Adrenal gland (tissue), 19 donors: ENCODE results near the gene LYRM1. TPM values are rescaled to one million over a fixed set of nuclear protein-coding genes. Genes with fewer than 3 reads are reported as not detected.

ENCODE experiments used
- DNase-seq, 7 donors: peaks; one replicate each; pipeline ENCODE4 v3.0.0-alpha.2; 2019 to 2020
- H3K27ac ChIP-seq, 5 donors: fragments of 200-600 bp; sonication (generic) in 4 of 5; 1 replicate in 3 of 5; 2 replicates in 2 of 5; pipeline versions ENCODE4 v1.5.1 to v1.8.0; 2016 to 2020; ENCODE audit warnings: mild to moderate bottlenecking in 1 of 5
- H3K27me3 ChIP-seq: fragments of 200-600 bp; 2 replicates; pipeline ENCODE4 v1.8.0; 2021
- H3K36me3 ChIP-seq, 2 donors: fragments of 200-600 bp; replicated peaks in 1 of 2; 1 replicate in 1 of 2; 2 replicates in 1 of 2; pipeline versions ENCODE4 v1.5.1 to v1.8.0; 2018 to 2022
- H3K4me1 ChIP-seq, 2 donors: fragments of 200-600 bp; replicated peaks in 1 of 2; 1 replicate in 1 of 2; 2 replicates in 1 of 2; pipeline versions ENCODE4 v1.5.1 to v1.8.0; 2018 to 2021
- H3K4me3 ChIP-seq, 4 donors: fragments of 200-600 bp; sonication (generic) in 3 of 4; one replicate each; pipeline ENCODE4 v1.5.1; 2016 to 2018
- H3K9me3 ChIP-seq, 3 donors: fragments of 200-600 bp; sonication (generic) in 1 of 3; replicated peaks in 1 of 3; 1 replicate in 2 of 3; 2 replicates in 1 of 3; pipeline versions ENCODE4 v1.5.1 to v1.8.0; 2016 to 2021
- POLR2A ChIP-seq, 2 donors: fragments of 450-650 bp; IDR thresholded peaks; one replicate each; pipeline ENCODE4 v1.6.1; 2017; ENCODE audit warnings: antibody characterized with exemption in 2 of 2, mild to moderate bottlenecking in 2 of 2, moderate library complexity in 1 of 2
- WGBS, 4 donors: extraction: QIAGEN DNeasy Blood & Tissue Kit in 2 of 4; methylation state at CpG; one replicate each; pipeline versions ENCODE4 v1.1.5 to v1.1.7; 2013 to 2017; 5-methylcytosine and 5-hydroxymethylcytosine counted together
- intact Hi-C, 2 donors: fragments of 100-400 bp; cut with DNase I; formaldehyde crosslinking; loops; one replicate each; pipeline versions ENCODE4 v1.14.1 to v1.15.0; 2022 to 2023
- long read RNA-seq, 10 donors: library from polyadenylated mRNA in 3 of 10; unstranded in 2 of 10; stranded (forward) in 1 of 10; transcript quantifications; one replicate each; pipeline ENCODE4 v2.0.0 and lab custom pipeline, GENCODE V29; 2021 to 2026
- polyA plus RNA-seq, 3 donors: library from polyadenylated mRNA; stranded (reverse); fragments of 200-250 nt in 2 of 3; fragments of 350-450 nt in 1 of 3; fragmentation: Illumina TruSeq in 1 of 3; extraction: RNeasy Lipid Tissue Mini Kit (QIAGEN cat#74804) in 1 of 3; gene quantifications; one replicate each; pipeline ENCODE4 v1.2.3, GENCODE V29; 2013 to 2014
- total RNA-seq, 9 donors: library from RNA; depleted of rRNA in 4 of 9; stranded (reverse); fragments of >200 nt in 4 of 9; fragments of 120-200 nt in 1 of 9; fragmentation: NEBNext Ultra II Directional in 1 of 9; extraction: Animal tissue kit (Norgen Biotek cat#: 25700) in 1 of 9; gene quantifications; one replicate each; pipeline versions ENCODE4 v1.1.0 to v1.2.4, GENCODE V29; 2013 to 2023
- TF ChIP-seq, protein P1 (sequence below), 6 experiments: fragments of 450-650 bp in 4 of 6; fragments of 200-600 bp in 2 of 6; sonication (generic) in 1 of 6; IDR thresholded peaks; 1 replicate in 5 of 6; 2 replicates in 1 of 6; pipeline versions ENCODE4 v1.5.1 to v1.8.0; 2016 to 2021; ENCODE audit warnings: antibody characterized with exemption in 6 of 6, mild to moderate bottlenecking in 2 of 6, moderate library complexity in 1 of 6
- donor health status: healthy with polysubstance abuse.
- donor health status: Bipolar disorder and iron deficiency.
- donor health status: DM: yes; HTN: yes; CAD: no.
- donor health status: DM: no; HTN: no; CAD: no.
- donor health status: DM: no; HTN: no; CAD: no.
- donor health status: DM: yes; HTN: yes; CAD: no.

Gene LYRM1, protein sequence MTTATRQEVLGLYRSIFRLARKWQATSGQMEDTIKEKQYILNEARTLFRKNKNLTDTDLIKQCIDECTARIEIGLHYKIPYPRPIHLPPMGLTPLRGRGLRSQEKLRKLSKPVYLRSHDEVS
- total RNA-seq (10 to 100 TPM; 18.0 to 64.4 (median 36.8) TPM), polyA plus RNA-seq (10 to 100 TPM; 35.0 to 74.0 (median 54.8) TPM)
- long read RNA-seq, donor 1, transcript LYRM1-208 (4 exons, 460 nt): major isoform, 8 of 9 reads
- long read RNA-seq, donor 1, partial matches to known transcripts: 0 of 9 reads
- long read RNA-seq, donor 1, other reads (novel, unspliced or antisense): 0 of 9 reads
- long read RNA-seq, donor 2, partial matches to known transcripts: 0 of 4 reads
- long read RNA-seq, donor 2, other reads (novel, unspliced or antisense): 0 of 4 reads
- long read RNA-seq, donor 3, transcript LYRM1-208 (4 exons, 460 nt): major isoform, 8 of 13 reads
- long read RNA-seq, donor 3, partial matches to known transcripts: 0 of 13 reads
- long read RNA-seq, donor 3, other reads (novel, unspliced or antisense): 0 of 13 reads
- long read RNA-seq, donor 4, transcript LYRM1-208 (4 exons, 460 nt): major isoform, 5 of 25 reads
- long read RNA-seq, donor 4, transcript LYRM1-204 (4 exons, 1,558 nt): major isoform, 5 of 25 reads
- long read RNA-seq, donor 4, partial matches to known transcripts: 0 of 25 reads
- long read RNA-seq, donor 4, other reads (novel, unspliced or antisense): 12 of 25 reads
- long read RNA-seq, donor 5, transcript LYRM1-208 (4 exons, 460 nt): major isoform, 14 of 29 reads
- long read RNA-seq, donor 5, partial matches to known transcripts: 1 of 29 reads
- long read RNA-seq, donor 5, other reads (novel, unspliced or antisense): 9 of 29 reads
- long read RNA-seq, donor 6, transcript LYRM1-204 (4 exons, 1,558 nt): minor isoform, 6 of 26 reads
- long read RNA-seq, donor 6, transcript LYRM1-208 (4 exons, 460 nt): major isoform, 10 of 26 reads
- long read RNA-seq, donor 6, partial matches to known transcripts: 1 of 26 reads
- long read RNA-seq, donor 6, other reads (novel, unspliced or antisense): 6 of 26 reads
- long read RNA-seq, donor 7: 0 reads
- long read RNA-seq, donor 8, transcript LYRM1-208 (4 exons, 460 nt): major isoform, 7 of 9 reads
- long read RNA-seq, donor 8, partial matches to known transcripts: 0 of 9 reads
- long read RNA-seq, donor 8, other reads (novel, unspliced or antisense): 0 of 9 reads
- long read RNA-seq, donor 9, partial matches to known transcripts: 15 of 17 reads
- long read RNA-seq, donor 9, other reads (novel, unspliced or antisense): 0 of 17 reads
- long read RNA-seq, donor 10, partial matches to known transcripts: 0 of 3 reads
- long read RNA-seq, donor 10, other reads (novel, unspliced or antisense): 0 of 3 reads

- Histone ChIP-seq H3K4me1 (peaks cover 30 to 66% of the 10 kb centered on the region in 2 donors), H3K36me3 (peaks cover 0 to 8% of the 10 kb centered on the region in 2 donors), H3K4me3 (peak within 1 kb of the TSS; percentile 57 to 82 (median 70)), H3K9me3 (no peaks in the 10 kb centered on the region), H3K27me3 (no peaks in the 10 kb centered on the region), H3K27ac (peak within 1 kb of the TSS; percentile 68 to 99 (median 95))
- WGBS, 4 donors: 0 to 1% (median 0%) methylated on average over 24 to 62 of the region's 62 CpGs
- intact Hi-C loops: no loop called here
- TF ChIP-seq, protein P1, sequence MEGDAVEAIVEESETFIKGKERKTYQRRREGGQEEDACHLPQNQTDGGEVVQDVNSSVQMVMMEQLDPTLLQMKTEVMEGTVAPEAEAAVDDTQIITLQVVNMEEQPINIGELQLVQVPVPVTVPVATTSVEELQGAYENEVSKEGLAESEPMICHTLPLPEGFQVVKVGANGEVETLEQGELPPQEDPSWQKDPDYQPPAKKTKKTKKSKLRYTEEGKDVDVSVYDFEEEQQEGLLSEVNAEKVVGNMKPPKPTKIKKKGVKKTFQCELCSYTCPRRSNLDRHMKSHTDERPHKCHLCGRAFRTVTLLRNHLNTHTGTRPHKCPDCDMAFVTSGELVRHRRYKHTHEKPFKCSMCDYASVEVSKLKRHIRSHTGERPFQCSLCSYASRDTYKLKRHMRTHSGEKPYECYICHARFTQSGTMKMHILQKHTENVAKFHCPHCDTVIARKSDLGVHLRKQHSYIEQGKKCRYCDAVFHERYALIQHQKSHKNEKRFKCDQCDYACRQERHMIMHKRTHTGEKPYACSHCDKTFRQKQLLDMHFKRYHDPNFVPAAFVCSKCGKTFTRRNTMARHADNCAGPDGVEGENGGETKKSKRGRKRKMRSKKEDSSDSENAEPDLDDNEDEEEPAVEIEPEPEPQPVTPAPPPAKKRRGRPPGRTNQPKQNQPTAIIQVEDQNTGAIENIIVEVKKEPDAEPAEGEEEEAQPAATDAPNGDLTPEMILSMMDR (IDR thresholded peaks at IDR 0.05): peak in 1 of 6 experiments; percentile 1
- TF ChIP-seq POLR2A (IDR thresholded peaks at IDR 0.05): peak; percentile 92 to 95
- peak; percentile 97 to 99 (median 98) for DNase-seq
These were observed at the start of gene LYRM1, which contains the start of gene DCUN1D3 for GRCh38 chr16:20900299-20901067. LYRM1 (plus strand) TSS chr16:20900771; CDS start chr16:20915556, 14,785 bp downstream. DCUN1D3 (minus strand) TSS chr16:20900358; CDS start chr16:20862538, 37,820 bp downstream.

DNA sequence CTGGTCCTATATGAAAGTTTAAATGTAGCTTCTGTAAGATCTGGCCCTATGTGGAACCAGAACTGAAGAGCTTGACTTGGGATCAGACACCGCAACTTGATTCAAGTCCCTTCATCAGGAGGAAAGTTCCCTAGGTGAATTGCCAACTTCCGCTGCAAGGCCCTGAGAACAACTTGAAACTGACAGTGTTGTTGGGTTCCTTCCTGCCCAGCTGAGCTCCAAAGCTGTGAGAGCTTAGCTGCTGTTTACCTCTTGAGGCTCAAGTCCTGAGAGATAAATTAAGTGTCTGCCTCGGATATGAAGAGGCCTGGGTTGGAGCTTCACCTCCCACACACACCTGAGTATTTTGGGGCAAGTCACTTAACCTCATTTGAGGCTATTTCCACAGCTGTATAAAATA lies 49.6 kb upstream of the LYRM1 start:
- intact Hi-C loops: loop anchor here (5.0 to 10.0 kb wide), 2 partner anchors 46 to 94 kb away; no protein-coding TSS in a partner anchor
- no peaks in the 10 kb centered on the region for H3K27me3 ChIP-seq
- H3K36me3 ChIP-seq: no peaks in the 10 kb centered on the region
- peaks cover 16 to 48% of the 10 kb centered on the region in 2 donors for H3K4me1 ChIP-seq
- H3K9me3 ChIP-seq: no peaks in the 10 kb centered on the region
- H3K27ac ChIP-seq: peak overlapping the region; percentile 0 to 83 (median 56)
- TF ChIP-seq, protein P1 (IDR thresholded peaks at IDR 0.05): no peak
- TF ChIP-seq POLR2A (IDR thresholded peaks at IDR 0.05): no peak
- DNase-seq: no peak
- 66 to 80% (median 74%) methylated on average over 3 of the region's 3 CpGs for WGBS, 4 donors
- H3K4me3 ChIP-seq: no peak overlapping the region

- H3K4me3 ChIP-seq: no peak overlapping the region
- H3K27ac ChIP-seq: peak overlapping the region; percentile 0 to 83 (median 56)
- WGBS, 4 donors: 12 to 28% (median 21%) methylated on average over 2 of the region's 2 CpGs
- H3K9me3 ChIP-seq: no peaks in the 10 kb centered on the region
- H3K27me3 ChIP-seq: no peaks in the 10 kb centered on the region
- peaks cover 16 to 48% of the 10 kb centered on the region in 2 donors for H3K4me1 ChIP-seq
- no peaks in the 10 kb centered on the region for H3K36me3 ChIP-seq
- peak; percentile 45 to 94 (median 86) for DNase-seq
- peak in 1 of 2 donors; percentile 62 for TF ChIP-seq POLR2A (IDR thresholded peaks at IDR 0.05)
- TF ChIP-seq, protein P1 (IDR thresholded peaks at IDR 0.05): no peak
- intact Hi-C loops: loop anchor here (5.0 to 10.0 kb wide), 2 partner anchors 46 to 93 kb away; no protein-coding TSS in a partner anchor
These were observed 49.0 kb upstream of the LYRM1 start for GRCh38 chr16:20851601-20852000.
